Right lobe of liver (tissue), 4 donors: ENCODE data around the gene ADA.

ENCODE experiments used
- POLR2A ChIP-seq: fragments of 450-650 bp; IDR thresholded peaks from one replicate; pipeline ENCODE4 v1.6.1; 2017; ENCODE audit warnings: antibody characterized with exemption, mild to moderate bottlenecking
- TF ChIP-seq, protein P1 (sequence below), 4 donors: fragments of 200-600 bp in 3 of 4; fragments of 450-650 bp in 1 of 4; IDR thresholded peaks; one replicate each; pipeline versions ENCODE4 v1.5.1 to v1.8.0; 2016 to 2022; ENCODE audit warnings: antibody characterized with exemption in 4 of 4, mild to moderate bottlenecking in 2 of 4
- donor health status: DM: no; HTN: no; CAD: no.
- donor health status: DM: no; HTN: no; CAD: no.
- donor health status: DM: no; HTN: yes; CAD: no.

DNA sequence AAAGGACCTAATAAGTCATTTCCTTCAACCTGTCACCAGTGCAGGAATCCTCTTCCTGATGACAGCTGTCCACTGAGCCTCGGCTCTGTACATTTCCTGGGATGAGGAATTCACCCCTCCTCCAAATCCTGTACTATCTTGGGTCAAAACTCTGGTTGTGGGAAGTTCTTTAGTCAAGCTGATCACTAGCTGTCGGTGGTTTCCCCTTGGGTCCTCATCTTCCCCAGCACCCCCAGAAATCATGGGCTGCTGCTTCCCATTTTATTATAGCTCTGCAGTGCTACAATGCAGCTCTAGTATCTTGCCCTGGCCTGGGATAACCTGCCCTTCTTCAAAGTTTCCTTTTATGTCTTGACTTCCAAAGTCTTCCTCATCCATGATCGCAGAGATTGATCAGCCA is 14.6 kb upstream of the ADA start:
- TF ChIP-seq, protein P1, sequence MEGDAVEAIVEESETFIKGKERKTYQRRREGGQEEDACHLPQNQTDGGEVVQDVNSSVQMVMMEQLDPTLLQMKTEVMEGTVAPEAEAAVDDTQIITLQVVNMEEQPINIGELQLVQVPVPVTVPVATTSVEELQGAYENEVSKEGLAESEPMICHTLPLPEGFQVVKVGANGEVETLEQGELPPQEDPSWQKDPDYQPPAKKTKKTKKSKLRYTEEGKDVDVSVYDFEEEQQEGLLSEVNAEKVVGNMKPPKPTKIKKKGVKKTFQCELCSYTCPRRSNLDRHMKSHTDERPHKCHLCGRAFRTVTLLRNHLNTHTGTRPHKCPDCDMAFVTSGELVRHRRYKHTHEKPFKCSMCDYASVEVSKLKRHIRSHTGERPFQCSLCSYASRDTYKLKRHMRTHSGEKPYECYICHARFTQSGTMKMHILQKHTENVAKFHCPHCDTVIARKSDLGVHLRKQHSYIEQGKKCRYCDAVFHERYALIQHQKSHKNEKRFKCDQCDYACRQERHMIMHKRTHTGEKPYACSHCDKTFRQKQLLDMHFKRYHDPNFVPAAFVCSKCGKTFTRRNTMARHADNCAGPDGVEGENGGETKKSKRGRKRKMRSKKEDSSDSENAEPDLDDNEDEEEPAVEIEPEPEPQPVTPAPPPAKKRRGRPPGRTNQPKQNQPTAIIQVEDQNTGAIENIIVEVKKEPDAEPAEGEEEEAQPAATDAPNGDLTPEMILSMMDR (IDR thresholded peaks at IDR 0.05) = no peak
- no peak for TF ChIP-seq POLR2A
